Measurements from ENCODE around the gene OCLN. TPM values are rescaled to one million over a fixed set of nuclear protein-coding genes. Genes with fewer than 3 reads are reported as not detected.
"Not testable (repeated sequence)": the region's sequence is repeated elsewhere in the genome, so short reads cannot be mapped to it uniquely, and the experiment has no call there.

The OCLN gene
- polyA plus RNA-seq, 2 of the 4 experiments (the other 2 are of a cell fraction): 10.7 to 54.1 TPM

GRCh38 chr5:69559908-69560330 lies 67.3 kb downstream of the OCLN start, which contains the start of gene GTF2H2C:
Gene GTF2H2C (plus strand): TSS chr5:69560191. CDS start chr5:69565133, 4,942 bp downstream.
- H3K4me3 ChIP-seq: peak within 1 kb of the TSS; percentile 52
- H3K4me1 ChIP-seq, CTCF ChIA-PET, H3K9me3 ChIP-seq, FAIRE-seq, POLR2A ChIA-PET: not testable (repeated sequence)
- peak within 1 kb of the TSS; percentile 76 for H3K4me2 ChIP-seq
- WGBS (ENCODE audit: missing lambda C conversion rate): 0% methylated on average over 18 of the region's 40 CpGs
- TF ChIP-seq SMC3 (IDR thresholded peaks at IDR 0.05) (peak; percentile 79), POLR2A (IDR thresholded peaks at IDR 0.05; ENCODE audit: low read length) (peak; percentile 35), MAX (IDR thresholded peaks at IDR 0.05) (peak; percentile 73), RAD21 (conservative IDR thresholded peaks at IDR 0.05 in 1 of 2, IDR thresholded peaks at IDR 0.05 in 1 of 2) (peak; percentile 55 to 80)
- TF ChIP-seq, protein P1, sequence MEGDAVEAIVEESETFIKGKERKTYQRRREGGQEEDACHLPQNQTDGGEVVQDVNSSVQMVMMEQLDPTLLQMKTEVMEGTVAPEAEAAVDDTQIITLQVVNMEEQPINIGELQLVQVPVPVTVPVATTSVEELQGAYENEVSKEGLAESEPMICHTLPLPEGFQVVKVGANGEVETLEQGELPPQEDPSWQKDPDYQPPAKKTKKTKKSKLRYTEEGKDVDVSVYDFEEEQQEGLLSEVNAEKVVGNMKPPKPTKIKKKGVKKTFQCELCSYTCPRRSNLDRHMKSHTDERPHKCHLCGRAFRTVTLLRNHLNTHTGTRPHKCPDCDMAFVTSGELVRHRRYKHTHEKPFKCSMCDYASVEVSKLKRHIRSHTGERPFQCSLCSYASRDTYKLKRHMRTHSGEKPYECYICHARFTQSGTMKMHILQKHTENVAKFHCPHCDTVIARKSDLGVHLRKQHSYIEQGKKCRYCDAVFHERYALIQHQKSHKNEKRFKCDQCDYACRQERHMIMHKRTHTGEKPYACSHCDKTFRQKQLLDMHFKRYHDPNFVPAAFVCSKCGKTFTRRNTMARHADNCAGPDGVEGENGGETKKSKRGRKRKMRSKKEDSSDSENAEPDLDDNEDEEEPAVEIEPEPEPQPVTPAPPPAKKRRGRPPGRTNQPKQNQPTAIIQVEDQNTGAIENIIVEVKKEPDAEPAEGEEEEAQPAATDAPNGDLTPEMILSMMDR (IDR thresholded peaks at IDR 0.05): peak; percentile 39
- TF ChIP-seq, protein P2, sequence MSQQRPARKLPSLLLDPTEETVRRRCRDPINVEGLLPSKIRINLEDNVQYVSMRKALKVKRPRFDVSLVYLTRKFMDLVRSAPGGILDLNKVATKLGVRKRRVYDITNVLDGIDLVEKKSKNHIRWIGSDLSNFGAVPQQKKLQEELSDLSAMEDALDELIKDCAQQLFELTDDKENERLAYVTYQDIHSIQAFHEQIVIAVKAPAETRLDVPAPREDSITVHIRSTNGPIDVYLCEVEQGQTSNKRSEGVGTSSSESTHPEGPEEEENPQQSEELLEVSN (IDR thresholded peaks at IDR 0.05; ENCODE audit: borderline replicate concordance, low read depth): peak; percentile 71
- ATAC-seq: peak; percentile 100
- peak in 1 of 2 experiments; percentile 81 for DNase-seq (ENCODE audit: low read depth in 1 of 2, low spot score in 1 of 2)
- H3K27ac ChIP-seq: peak within 1 kb of the TSS; percentile 81 to 88

- H3K4me2 ChIP-seq: peak overlapping the region; percentile 75
- WGBS (ENCODE audit: missing lambda C conversion rate): 17% methylated on average over 28 of the region's 31 CpGs
- H3K4me1 ChIP-seq; FAIRE-seq; H3K9me3 ChIP-seq; POLR2A ChIA-PET; DNase-seq (ENCODE audit: low read depth in 1 of 2, low spot score in 1 of 2); CTCF ChIA-PET: not testable (repeated sequence)
- H3K27ac ChIP-seq: peak overlapping the region; percentile 59 to 77
- peak; percentile 17 to 27; a peak in 3 of 6 replicates for ATAC-seq
- H3K4me3 ChIP-seq: peak overlapping the region; percentile 52
Observed at GRCh38 chr5:69560587-69561431, 68.2 kb downstream of the OCLN start.

GRCh38 chr5:69566172-69566571 lies 73.6 kb downstream of the OCLN start:
- WGBS (ENCODE audit: missing lambda C conversion rate): 86% methylated on average over 2 of the region's 2 CpGs

DNA sequence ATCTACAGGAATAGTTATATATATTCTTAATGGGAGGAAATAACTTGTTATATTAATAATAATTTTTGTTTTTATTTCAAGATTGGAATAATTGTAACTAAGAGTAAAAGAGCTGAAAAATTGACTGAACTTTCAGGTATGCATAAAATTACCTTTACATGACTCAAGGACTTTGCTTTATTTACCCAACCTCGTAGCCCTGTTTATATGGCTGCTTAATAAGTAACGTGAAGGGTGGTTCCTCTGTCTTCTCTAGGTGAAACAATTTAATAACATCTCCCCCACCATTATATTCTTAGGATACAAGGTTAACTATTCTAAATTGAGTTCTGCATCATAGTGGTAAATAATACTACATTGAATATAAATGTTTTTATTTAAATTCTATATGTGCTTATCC lies 75.5 kb downstream of the OCLN start:
- DNase-seq (ENCODE audit: low read depth in 1 of 2, low spot score in 1 of 2); POLR2A ChIA-PET; H3K4me2 ChIP-seq; H3K27ac ChIP-seq; H3K4me3 ChIP-seq; ATAC-seq; H3K9me3 ChIP-seq; FAIRE-seq; H3K4me1 ChIP-seq; CTCF ChIA-PET: not testable (repeated sequence)
- WGBS (ENCODE audit: missing lambda C conversion rate): 0% methylated on average over 1 of the region's 2 CpGs

More at GRCh38 chr5:69566172-69566571, 73.6 kb downstream of the OCLN start:
- ATAC-seq; H3K4me1 ChIP-seq; FAIRE-seq; DNase-seq (ENCODE audit: low read depth in 1 of 2, low spot score in 1 of 2); H3K9me3 ChIP-seq; H3K4me3 ChIP-seq; CTCF ChIA-PET; H3K27ac ChIP-seq; POLR2A ChIA-PET; H3K4me2 ChIP-seq: not testable (repeated sequence)

DNA sequence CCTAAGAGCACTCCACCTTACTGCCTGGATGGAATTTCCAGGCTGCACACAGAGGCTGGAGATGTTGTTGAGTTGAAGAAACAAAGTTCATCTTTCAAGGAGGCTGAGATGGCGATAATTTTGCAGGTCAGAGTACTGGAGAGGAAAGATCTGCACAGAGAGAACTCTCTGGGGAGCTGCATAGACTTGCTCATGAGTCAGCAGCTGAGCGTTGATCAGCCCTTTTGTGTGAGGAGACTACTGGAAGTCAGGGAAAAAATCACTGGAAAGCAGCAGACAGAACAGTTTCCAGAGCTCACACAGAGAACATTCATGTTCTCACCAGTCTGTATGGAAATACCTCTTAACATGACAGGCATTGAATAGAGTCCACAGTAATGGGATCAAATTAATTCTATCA lies 90.8 kb downstream of the OCLN start:
- H3K9me3 ChIP-seq; ATAC-seq; FAIRE-seq; CTCF ChIA-PET; DNase-seq (ENCODE audit: low read depth in 1 of 2, low spot score in 1 of 2); H3K27ac ChIP-seq; H3K4me2 ChIP-seq; H3K4me1 ChIP-seq; H3K4me3 ChIP-seq; POLR2A ChIA-PET: not testable (repeated sequence)
- WGBS (ENCODE audit: missing lambda C conversion rate): no CpG with 5 or more reads among the region's 2 CpGs

DNA sequence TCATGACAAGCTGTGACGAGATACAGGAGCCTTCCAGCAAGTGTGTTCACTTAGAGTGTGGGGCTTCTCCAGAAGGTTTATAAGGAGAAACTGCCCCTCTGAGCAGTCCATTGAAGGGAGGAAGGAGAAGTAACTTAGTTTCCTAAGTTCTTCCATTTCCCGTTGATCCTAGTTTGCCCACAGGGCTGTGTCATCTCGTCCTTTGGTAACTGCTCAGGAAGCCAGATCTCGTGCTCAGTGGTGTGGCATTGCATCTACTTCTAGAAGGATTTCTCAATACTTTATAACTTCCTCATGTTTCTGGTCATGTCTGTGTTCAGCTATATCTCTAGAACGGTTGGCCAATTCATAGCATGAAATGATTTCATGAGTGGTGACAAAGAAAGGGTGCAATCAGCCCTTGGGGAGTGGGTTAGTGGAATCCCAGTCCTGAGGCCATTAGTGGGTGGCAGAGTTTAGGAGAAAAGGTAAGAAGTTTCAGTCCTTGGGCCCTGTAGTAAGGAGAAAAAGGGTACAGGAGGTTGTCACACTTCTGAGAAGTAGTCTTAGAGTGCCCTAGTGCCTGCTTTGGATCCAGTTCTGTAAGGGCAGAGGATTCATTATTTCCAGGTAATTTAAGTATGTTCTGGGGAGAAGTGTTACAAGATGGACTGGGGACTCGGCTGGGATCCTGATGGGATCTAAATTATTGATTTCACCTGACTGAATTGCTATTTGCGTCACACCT lies 103.7 kb downstream of the OCLN start:
- 100% methylated on average over 2 of the region's 7 CpGs for WGBS (ENCODE audit: missing lambda C conversion rate)
- POLR2A ChIA-PET: not testable (repeated sequence)

GRCh38 chr5:69601947-69602346 lies 109.4 kb downstream of the OCLN start:
- 65% methylated on average over 3 of the region's 6 CpGs for WGBS (ENCODE audit: missing lambda C conversion rate)
- H3K4me3 ChIP-seq; DNase-seq (ENCODE audit: low read depth in 1 of 2, low spot score in 1 of 2); H3K27ac ChIP-seq; POLR2A ChIA-PET; ATAC-seq; H3K9me3 ChIP-seq; H3K4me1 ChIP-seq; H3K4me2 ChIP-seq; FAIRE-seq; CTCF ChIA-PET: not testable (repeated sequence)

More for the DNA sequence above, 103.7 kb downstream of the OCLN start:
- H3K4me3 ChIP-seq; H3K9me3 ChIP-seq; ATAC-seq; FAIRE-seq; CTCF ChIA-PET; DNase-seq (ENCODE audit: low read depth in 1 of 2, low spot score in 1 of 2); H3K27ac ChIP-seq; H3K4me1 ChIP-seq; H3K4me2 ChIP-seq: not testable (repeated sequence)

DNA sequence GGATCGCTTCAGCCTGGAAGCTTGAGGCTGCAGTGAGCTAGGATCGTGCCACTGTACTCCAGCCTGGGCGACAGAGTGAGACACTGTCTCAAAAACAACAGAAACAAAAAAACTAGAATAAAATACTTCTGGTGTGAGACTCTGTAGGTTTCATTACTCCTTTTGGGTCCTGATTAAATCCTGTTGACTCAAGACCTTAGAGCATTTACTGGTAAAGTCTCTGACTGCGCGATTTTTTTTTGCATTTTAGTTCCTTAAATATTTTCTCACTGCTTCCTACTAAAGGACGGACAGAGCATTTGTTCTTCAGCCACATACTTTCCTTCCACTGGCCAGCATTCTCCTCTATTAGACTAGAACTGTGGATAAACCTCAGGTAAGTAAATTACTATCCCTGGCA lies 114.2 kb downstream of the OCLN start:
- H3K4me3 ChIP-seq; DNase-seq (ENCODE audit: low read depth in 1 of 2, low spot score in 1 of 2); POLR2A ChIA-PET; H3K9me3 ChIP-seq; CTCF ChIA-PET; H3K4me1 ChIP-seq; H3K27ac ChIP-seq; FAIRE-seq; H3K4me2 ChIP-seq; ATAC-seq: not testable (repeated sequence)
- 81% methylated on average over 3 of the region's 6 CpGs for WGBS (ENCODE audit: missing lambda C conversion rate)
